Astrocyte of the hippocampus (primary cell): ENCODE data around the gene STBD1.
"Not testable (repeated sequence)": the region's sequence is repeated elsewhere in the genome, so short reads cannot be mapped to it uniquely, and the experiment has no call there.

Experiments used
- DNase-seq: peaks from one replicate; pipeline ENCODE4 v3.0.0; 2011; ENCODE audit warnings: low read depth, low spot score

The STBD1 gene

GRCh38 chr4:76283900-76284299, 22.6 kb upstream of the STBD1 start:
- DNase-seq: no peak

- not testable (repeated sequence) for DNase-seq
Measured at GRCh38 chr4:76287811-76288210, 18.7 kb upstream of the STBD1 start.

DNA sequence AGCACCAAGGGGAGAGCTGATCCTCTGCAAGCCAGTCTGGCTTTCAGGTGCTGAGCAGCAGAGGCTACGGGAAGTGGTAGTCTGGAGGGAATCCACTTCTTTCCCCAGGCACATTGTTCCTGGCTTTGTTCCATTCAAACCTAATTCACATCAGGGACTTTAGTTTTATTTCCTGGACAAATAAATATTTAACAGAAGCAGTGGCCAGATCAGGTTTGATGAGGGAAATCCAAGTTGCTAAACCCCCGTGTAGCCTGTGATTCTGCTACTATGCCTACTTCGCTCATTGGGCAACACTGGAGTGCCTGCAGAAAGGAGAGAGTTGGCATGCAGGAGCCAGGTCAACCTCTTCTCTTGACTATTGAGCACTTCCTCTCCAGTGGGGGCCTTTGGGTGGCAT, 13.8 kb upstream of the STBD1 start:
- no peak for DNase-seq

GRCh38 chr4:76293772-76294171, 12.8 kb upstream of the STBD1 start:
- DNase-seq: peak; percentile 39

GRCh38 chr4:76296286-76296820, 10.2 kb upstream of the STBD1 start:
- DNase-seq: no peak

- no peak for DNase-seq
Measured at GRCh38 chr4:76298227-76298626, 8.3 kb upstream of the STBD1 start.

DNA sequence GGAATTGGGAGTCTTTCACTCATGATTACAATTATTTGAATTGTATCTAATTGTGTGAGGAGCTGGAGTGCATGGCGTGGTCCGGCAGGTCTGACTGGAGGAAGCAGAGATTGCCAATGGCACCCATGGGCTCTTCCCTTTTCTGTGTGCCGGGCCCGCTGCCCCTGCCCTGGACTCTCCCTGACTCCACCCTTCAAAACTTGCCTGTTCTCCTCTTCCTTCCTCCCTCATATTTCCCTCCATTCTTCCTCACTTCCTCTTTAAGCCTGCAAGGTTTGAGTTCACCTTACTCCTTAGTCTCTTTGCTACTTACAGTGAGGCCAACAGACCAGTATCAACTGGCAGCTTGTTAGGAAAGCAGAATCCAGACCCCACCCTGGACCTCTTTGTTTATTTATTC, 6.5 kb upstream of the STBD1 start:
- DNase-seq: no peak

DNA sequence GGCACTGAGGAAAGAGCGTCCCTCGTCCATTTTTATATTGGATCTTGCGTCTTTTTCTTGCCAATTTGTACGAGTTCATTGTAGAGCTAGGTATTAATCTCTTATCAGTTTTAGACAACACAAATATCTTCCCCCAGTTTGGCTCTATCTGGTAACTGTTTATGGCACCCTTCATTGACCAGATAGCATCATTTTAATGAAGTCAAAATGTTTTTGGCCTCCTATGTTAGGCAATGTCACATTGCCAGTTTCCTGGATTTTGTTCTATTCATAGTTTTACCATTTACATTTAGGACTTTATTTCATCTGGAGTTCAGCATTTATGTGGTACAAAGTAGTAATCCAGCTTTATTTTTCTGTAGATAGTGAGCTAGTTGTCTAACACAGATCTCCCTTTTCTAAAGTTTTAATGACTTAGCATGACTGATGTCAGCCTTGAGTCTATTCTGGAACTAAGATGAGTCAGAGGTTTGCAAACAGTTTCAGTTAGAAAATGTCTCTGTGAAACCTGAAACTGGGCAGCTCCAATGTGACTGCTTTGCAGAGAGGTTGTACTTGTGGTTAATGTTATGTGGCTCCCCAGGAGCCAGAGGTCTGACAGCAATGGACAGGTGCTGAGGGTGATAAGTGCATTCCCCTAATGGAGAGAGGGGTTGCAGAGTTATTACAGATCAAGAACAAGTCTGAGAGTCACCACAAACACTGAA, 5.3 kb upstream of the STBD1 start:
- DNase-seq: peak; percentile 78

DNA sequence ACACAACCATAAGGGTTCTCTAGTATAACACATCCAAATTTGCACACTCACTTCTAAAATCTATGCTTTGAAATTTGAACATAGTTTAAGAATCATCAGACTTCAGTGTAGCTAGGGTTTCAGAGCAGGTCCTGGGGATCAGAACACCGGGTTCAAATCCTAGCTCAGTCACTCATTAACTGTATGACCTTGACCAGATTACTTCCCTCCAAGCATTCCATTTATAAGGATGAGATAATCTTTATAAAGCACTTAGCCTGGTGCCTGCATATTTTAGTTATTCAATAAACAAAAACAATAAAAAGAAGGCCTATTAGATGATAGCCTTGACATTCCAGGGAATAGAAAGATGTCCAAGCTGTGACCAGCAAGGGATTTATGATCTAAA, 4.8 kb upstream of the STBD1 start:
- no peak for DNase-seq

DNA sequence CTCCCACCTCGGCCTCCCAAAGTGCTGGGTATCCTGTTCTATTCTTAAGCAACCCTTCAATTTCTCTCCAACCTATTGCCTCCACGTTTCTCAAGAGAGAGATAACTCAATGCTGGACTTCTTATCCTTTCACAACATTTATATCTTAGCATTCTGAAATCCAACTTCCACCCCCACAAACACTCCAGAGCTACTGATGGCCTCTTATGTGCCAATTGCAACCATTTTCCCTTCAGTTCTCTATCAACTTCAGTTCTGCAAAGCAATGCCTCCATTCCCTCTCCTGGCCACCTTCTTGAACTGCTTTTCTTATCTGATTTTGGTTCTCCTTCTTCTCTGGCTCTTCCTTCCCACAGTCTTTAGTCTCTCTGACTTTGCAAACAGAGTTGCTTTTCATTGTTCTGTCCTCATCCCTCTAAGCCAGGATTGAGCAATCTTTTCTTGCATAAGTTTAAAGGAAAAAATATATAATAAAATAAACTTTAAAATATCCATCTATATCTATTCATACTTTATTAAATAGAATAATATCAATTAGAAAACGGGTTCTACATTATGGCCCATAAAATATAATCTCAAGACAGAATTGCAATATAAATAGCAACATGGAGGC, 3.6 kb upstream of the STBD1 start:
- DNase-seq: no peak

GRCh38 chr4:76305033-76305687, 1.4 kb upstream of the STBD1 start:
- no peak for DNase-seq

- DNase-seq: peak; percentile 80
Measured at GRCh38 chr4:76306882-76307659, 538 bp downstream of the STBD1 start.

- DNase-seq: no peak
Measured at GRCh38 chr4:76307660-76308014, 1.1 kb downstream of the STBD1 start.

- peak; percentile 16 for DNase-seq
Measured at GRCh38 chr4:76308548-76308947, 2.0 kb downstream of the STBD1 start.

GRCh38 chr4:76309939-76310550, 3.5 kb downstream of the STBD1 start:
- DNase-seq: no peak

DNA sequence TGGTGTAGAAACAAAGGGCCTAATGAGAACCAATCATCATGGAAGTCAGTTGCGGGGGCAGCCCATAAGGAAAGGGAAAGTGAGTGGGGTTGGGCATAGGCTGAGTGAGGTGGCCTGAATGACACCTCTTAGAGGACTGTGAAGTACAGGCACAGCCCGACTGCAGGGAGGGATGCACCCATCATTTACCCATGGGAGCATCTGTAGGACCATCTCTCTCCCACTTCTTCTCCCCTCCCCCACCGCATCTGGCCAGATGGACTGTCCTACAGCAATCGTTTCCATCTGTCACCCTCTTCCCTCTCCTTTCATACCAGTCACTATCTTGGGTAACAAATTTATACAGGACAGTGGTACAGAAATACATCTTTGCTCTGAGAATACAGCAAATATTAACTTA, 4.2 kb downstream of the STBD1 start:
- DNase-seq: no peak

GRCh38 chr4:76311896-76312331, 5.4 kb downstream of the STBD1 start:
- DNase-seq: no peak

DNA sequence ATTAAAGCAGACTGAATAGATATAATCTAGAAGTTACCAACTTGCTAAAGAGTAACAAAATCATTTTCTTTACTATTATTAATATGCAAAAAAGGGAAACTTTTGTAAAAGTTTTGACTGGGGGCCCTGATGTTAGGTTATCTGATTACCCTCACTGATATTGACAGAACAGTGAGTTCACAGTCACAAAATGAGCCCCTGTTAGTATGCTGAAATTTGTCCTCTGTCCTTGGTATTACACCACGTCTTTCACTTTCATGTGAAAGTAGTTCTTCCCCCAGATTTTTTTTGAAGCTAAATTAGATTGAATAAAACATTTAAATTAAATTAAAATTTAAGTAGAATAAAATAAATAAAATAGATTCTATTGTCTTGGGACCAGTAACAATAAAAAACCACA, 5.9 kb downstream of the STBD1 start:
- DNase-seq: no peak

- DNase-seq: no peak
Measured at GRCh38 chr4:76313547-76313946, 7.0 kb downstream of the STBD1 start.

GRCh38 chr4:76315267-76315918, 8.9 kb downstream of the STBD1 start:
- no peak for DNase-seq

- DNase-seq: no peak
Measured at GRCh38 chr4:76316131-76316530, 9.6 kb downstream of the STBD1 start.
